ENCODE results near the gene IVNS1ABP. TPM values are rescaled to one million over a fixed set of nuclear protein-coding genes. Genes with fewer than 3 reads are reported as not detected.
"Not testable (repeated sequence)": the region's sequence is repeated elsewhere in the genome, so short reads cannot be mapped to it uniquely, and the experiment has no call there.

Gene IVNS1ABP
- total RNA-seq, 1 donor from 2014 or later: 101 TPM

- DNase-seq: no peak
These were observed 11.2 kb upstream of the IVNS1ABP start for GRCh38 chr1:185328255-185328654.

- DNase-seq: no peak
These were observed 8.4 kb upstream of the IVNS1ABP start for GRCh38 chr1:185325413-185325812.

GRCh38 chr1:185324118-185324517 lies 7.1 kb upstream of the IVNS1ABP start:
- no peak for DNase-seq

- DNase-seq: no peak
These were observed 5.6 kb upstream of the IVNS1ABP start for GRCh38 chr1:185322636-185323035.

GRCh38 chr1:185321653-185322221 lies 4.7 kb upstream of the IVNS1ABP start:
- DNase-seq: not testable (repeated sequence)

GRCh38 chr1:185321104-185321503 lies 4.1 kb upstream of the IVNS1ABP start:
- not testable (repeated sequence) for DNase-seq

- DNase-seq: no peak
These were observed 2.1 kb upstream of the IVNS1ABP start for GRCh38 chr1:185319139-185319475.

- no peak for DNase-seq
These were observed 1.5 kb upstream of the IVNS1ABP start for GRCh38 chr1:185318431-185319138.

GRCh38 chr1:185317886-185318310 lies 855 bp upstream of the IVNS1ABP start:
- no peak for DNase-seq

- peak; percentile 96 for DNase-seq
These were observed 645 bp downstream of the IVNS1ABP start for GRCh38 chr1:185316163-185317033.

GRCh38 chr1:185315445-185316071 lies 1.5 kb downstream of the IVNS1ABP start:
- DNase-seq: no peak

GRCh38 chr1:185314411-185314810 lies 2.6 kb downstream of the IVNS1ABP start:
- DNase-seq: no peak

GRCh38 chr1:185312361-185313138 lies 4.5 kb downstream of the IVNS1ABP start:
- DNase-seq: no peak

GRCh38 chr1:185311589-185312225 lies 5.3 kb downstream of the IVNS1ABP start:
- DNase-seq: no peak

GRCh38 chr1:185309566-185309965 lies 7.5 kb downstream of the IVNS1ABP start:
- no peak for DNase-seq

- DNase-seq: no peak
These were observed 8.9 kb downstream of the IVNS1ABP start for GRCh38 chr1:185308126-185308525.

- DNase-seq: no peak
These were observed 11.6 kb downstream of the IVNS1ABP start for GRCh38 chr1:185305419-185305818.

GRCh38 chr1:185300152-185300551 lies 16.9 kb downstream of the IVNS1ABP start:
- DNase-seq: no peak

- DNase-seq: no peak
These were observed 19.1 kb downstream of the IVNS1ABP start for GRCh38 chr1:185297982-185298381.

- no peak for DNase-seq
These were observed 22.0 kb downstream of the IVNS1ABP start for GRCh38 chr1:185295091-185295490.

GRCh38 chr1:185293967-185294542 lies 23.0 kb downstream of the IVNS1ABP start:
- no peak for DNase-seq

Measured in tongue (tissue), 2 donors.